Activated T-helper 2 cell treated with anti-CD3 and anti-CD28 coated beads, Interferon-gamma antibody, Interleukin-2, Interleukin-4, amounts not matched to agents 10 μg/mL and 5 μg/mL and 100 μg/mL, durations not matched to agents 14 hours and 24 hours and 36 hours (primary cell): ENCODE data around the gene UAP1L1. TPM values are rescaled to one million over a fixed set of nuclear protein-coding genes. Genes with fewer than 3 reads are reported as not detected.

Source experiments
- DNase-seq: peaks from one replicate; pipeline ENCODE4 v3.0.0; 2021; ENCODE audit warnings: low spot score
- H3K27ac Mint-ChIP-seq: one replicate; pipeline ENCODE4 v1.8.0; 2021; ENCODE audit warnings: mixed read lengths
- H3K27me3 Mint-ChIP-seq: one replicate; pipeline ENCODE4 v1.8.0; 2021; ENCODE audit warnings: low read depth, mixed read lengths
- H3K36me3 Mint-ChIP-seq: one replicate; pipeline ENCODE4 v1.8.0; 2021; ENCODE audit warnings: low read depth, mixed read lengths
- H3K4me1 Mint-ChIP-seq: one replicate; pipeline ENCODE4 v1.8.0; 2021; ENCODE audit warnings: low read depth, mixed read lengths
- H3K4me3 Mint-ChIP-seq: one replicate; pipeline ENCODE4 v1.8.0; 2021; ENCODE audit warnings: low read depth, mild to moderate bottlenecking, moderate library complexity, mixed read lengths
- H3K9me3 Mint-ChIP-seq: one replicate; pipeline ENCODE4 v1.8.0; 2021; ENCODE audit warnings: mixed read lengths
- intact Hi-C: fragments of 100-400 bp; cut with micrococcal nuclease; formaldehyde crosslinking; loops from one replicate; pipeline ENCODE4 v1.15.1; 2023
- total RNA-seq: library from RNA; stranded (reverse); gene quantifications from 2 replicates; pipeline ENCODE4 v1.2.3, GENCODE V29; 2022

UAP1L1 gene
- total RNA-seq, 1 donor from 2014 or later, result 20.0 TPM

DNA sequence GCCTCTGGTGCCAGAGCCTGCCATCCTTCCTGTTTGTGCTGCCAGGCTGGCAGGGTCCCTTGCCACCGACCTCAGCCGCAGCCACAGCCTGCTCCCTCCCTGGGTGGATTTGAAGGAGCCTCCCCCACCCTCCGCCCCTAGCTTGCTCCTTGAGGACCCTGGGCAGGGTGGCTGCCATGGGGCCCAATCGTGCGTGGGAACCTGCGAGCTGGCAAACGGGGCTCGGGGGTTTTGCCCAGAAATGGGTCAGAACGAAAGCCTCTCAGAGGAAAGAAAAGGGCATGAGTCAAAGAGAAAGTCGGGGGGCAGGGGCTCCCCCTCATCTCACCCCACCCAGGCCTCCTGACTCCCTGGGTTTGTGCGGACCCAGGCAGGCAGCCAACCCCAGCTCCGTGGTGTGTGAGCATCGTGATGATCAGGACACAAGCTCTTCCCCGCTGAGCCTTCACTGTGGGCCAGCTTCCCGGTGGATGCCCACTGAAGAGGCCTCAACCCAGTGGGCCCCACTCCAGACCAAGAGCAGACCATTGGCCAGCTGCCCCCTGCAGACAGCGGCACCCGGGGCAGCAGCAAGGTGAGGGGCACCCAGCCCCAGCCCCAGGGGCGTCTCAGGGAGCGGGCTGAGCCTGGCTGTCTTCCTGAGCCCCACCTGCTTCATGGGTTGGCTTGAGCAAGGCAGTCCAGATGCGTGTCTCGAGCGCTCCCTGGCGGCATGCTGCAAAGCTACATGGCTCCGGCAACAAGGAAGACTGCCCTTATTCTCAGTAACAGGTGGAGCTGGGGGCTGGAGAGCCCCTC, 42.4 kb upstream of the UAP1L1 start:
- peaks cover 28% of the 10 kb centered on the region for H3K4me1 Mint-ChIP-seq
- peak; percentile 80 for DNase-seq
- peak overlapping the region; percentile 79 for H3K27ac Mint-ChIP-seq
- intact Hi-C loops, result loop anchor here (1.0 to 10.0 kb wide), 4 partner anchors 34 to 500 kb away; partner anchors contain the start of gene LCN12
- H3K36me3 Mint-ChIP-seq, result no peaks in the 10 kb centered on the region
- H3K4me3 Mint-ChIP-seq, result peak overlapping the region; percentile 65
- no peaks in the 10 kb centered on the region for H3K27me3 Mint-ChIP-seq
- no peaks in the 10 kb centered on the region for H3K9me3 Mint-ChIP-seq

DNA sequence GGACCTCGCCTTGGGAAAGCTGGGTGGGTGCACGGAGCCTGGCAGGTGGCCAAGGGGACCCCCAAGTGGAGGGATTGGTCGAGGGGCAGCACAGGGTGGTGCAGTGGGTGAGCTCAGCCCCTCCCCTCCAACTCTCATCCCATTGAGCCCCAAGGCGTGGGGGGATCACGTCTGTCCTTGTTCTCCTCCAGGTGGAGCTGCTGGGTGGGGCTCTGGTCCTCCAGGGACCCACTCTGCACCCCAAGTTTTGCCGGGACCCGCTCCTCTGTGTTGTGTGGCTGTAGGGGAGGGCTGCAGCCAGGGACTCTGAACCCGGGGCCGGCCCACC, 41.8 kb upstream of the UAP1L1 start:
- Mint-ChIP-seq H3K27ac (peak overlapping the region; percentile 79), H3K9me3 (no peaks in the 10 kb centered on the region), H3K4me3 (no peak overlapping the region), H3K36me3 (no peaks in the 10 kb centered on the region), H3K4me1 (peaks cover 24% of the 10 kb centered on the region), H3K27me3 (no peaks in the 10 kb centered on the region)
- intact Hi-C loops, result loop anchor here (1.0 to 10.0 kb wide), 4 partner anchors 35 to 501 kb away; partner anchors contain the start of gene LCN12
- DNase-seq, result no peak

DNA sequence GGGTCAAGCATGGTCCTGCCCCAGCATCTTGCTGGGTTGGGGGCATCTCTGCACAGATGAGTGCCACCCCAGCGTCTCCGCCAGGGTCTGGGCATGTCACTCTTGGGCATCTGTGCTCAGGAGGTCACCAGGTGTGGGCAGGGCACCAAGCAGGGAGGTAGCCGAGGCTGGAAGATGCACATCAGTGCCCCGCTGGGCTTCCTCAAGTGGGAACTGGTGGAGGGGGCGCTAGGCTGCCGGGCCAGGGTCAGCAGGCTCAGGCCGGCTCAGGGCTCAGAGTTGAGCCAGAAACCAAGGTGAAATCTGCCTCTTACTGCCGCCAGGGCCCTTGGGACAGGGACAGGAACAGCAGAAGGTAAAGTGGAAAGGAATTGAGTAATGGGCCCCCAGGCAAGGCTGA, 41.4 kb upstream of the UAP1L1 start:
- no peak for DNase-seq
- Mint-ChIP-seq H3K4me3 (no peak overlapping the region), H3K36me3 (no peaks in the 10 kb centered on the region), H3K27ac (no peak overlapping the region), H3K9me3 (no peaks in the 10 kb centered on the region), H3K27me3 (no peaks in the 10 kb centered on the region), H3K4me1 (peaks cover 20% of the 10 kb centered on the region)
- intact Hi-C loops, result loop anchor here (1.0 to 10.0 kb wide), 4 partner anchors 35 to 501 kb away; partner anchors contain the start of gene LCN12

DNA sequence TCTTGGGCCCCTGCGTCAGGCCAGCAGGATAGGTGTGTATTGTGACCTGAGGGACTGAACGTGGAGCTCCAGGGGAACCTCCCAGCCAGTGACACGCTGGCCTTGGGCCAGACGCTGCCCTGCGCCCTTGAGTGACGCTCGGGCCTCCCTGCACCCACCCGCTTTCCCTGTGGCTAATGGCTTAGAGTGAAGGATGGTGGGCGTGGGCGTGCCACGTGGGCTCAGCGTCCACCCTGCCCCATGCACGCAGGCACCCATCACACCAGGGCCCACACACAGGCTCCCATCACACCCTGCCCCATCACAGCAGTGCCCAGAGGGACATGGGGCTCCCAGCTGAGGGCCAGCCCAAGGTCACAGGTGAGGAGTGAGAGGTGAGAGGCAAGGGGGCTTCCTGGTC, 40.3 kb upstream of the UAP1L1 start:
- Mint-ChIP-seq H3K36me3 (no peaks in the 10 kb centered on the region), H3K4me3 (no peak overlapping the region)

DNA sequence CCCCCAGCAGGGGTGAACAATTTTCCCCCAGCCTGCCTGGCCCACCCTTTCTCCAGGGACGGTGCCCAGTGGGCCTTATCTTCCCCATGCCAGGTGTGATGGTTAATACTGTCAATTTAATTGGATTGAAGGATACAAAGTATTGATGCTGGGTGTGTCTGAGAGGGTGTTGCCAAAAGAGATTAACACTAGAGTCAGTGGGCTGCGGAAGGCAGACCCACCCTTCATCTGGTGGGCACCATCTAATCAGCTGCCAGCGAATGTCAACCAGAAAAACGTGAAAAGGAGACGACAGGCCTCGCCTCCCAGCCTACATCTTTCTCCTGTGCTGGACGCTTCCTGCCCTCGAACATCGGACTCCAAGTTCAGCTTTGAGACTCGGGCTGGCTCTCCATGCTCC, 39.8 kb upstream of the UAP1L1 start:
- DNase-seq, result no peak
- Mint-ChIP-seq H3K4me3 (no peak overlapping the region), H3K4me1 (peaks cover 15% of the 10 kb centered on the region), H3K27ac (no peak overlapping the region), H3K36me3 (no peaks in the 10 kb centered on the region), H3K27me3 (no peaks in the 10 kb centered on the region), H3K9me3 (no peaks in the 10 kb centered on the region)
- intact Hi-C loops, result loop anchor here (10.0 kb wide), 2 partner anchors 83 to 503 kb away; partner anchors contain the start of gene LCN12

More for the DNA sequence above, 40.3 kb upstream of the UAP1L1 start:
- Mint-ChIP-seq H3K27ac (no peak overlapping the region), H3K27me3 (no peaks in the 10 kb centered on the region), H3K4me1 (peaks cover 17% of the 10 kb centered on the region), H3K9me3 (no peaks in the 10 kb centered on the region)
- intact Hi-C loops, result loop anchor here (10.0 kb wide), 2 partner anchors 82 to 502 kb away; partner anchors contain the start of gene LCN12
- no peak for DNase-seq

DNA sequence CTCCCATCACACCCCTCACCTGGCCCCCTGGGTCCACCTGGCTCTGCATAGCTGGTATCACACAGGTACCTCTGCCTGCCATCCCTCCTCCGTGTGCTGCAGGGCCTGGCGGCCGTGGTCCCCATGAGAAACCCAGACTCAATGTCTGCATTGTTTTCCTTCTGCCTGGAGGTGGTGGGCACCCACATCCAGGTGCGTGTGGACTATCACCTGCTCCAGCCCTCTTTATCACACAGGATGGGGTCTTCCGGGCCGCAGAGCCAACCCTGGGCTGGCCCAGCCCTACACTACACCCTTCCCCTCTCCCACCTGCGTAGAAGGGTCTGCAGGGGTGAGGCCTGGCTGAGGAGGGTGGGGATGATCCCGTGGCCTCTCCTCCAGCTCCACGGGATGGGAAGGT, 38.4 kb upstream of the UAP1L1 start:
- H3K4me3 Mint-ChIP-seq, result no peak overlapping the region
- no peak for DNase-seq
- intact Hi-C loops, result loop anchor here (10.0 kb wide), 2 partner anchors 84 to 504 kb away; partner anchors contain the start of gene LCN12
- H3K4me1 Mint-ChIP-seq, result peaks cover 11% of the 10 kb centered on the region
- H3K27me3 Mint-ChIP-seq, result no peaks in the 10 kb centered on the region
- H3K27ac Mint-ChIP-seq, result no peak overlapping the region
- no peaks in the 10 kb centered on the region for H3K9me3 Mint-ChIP-seq
- H3K36me3 Mint-ChIP-seq, result no peaks in the 10 kb centered on the region

DNA sequence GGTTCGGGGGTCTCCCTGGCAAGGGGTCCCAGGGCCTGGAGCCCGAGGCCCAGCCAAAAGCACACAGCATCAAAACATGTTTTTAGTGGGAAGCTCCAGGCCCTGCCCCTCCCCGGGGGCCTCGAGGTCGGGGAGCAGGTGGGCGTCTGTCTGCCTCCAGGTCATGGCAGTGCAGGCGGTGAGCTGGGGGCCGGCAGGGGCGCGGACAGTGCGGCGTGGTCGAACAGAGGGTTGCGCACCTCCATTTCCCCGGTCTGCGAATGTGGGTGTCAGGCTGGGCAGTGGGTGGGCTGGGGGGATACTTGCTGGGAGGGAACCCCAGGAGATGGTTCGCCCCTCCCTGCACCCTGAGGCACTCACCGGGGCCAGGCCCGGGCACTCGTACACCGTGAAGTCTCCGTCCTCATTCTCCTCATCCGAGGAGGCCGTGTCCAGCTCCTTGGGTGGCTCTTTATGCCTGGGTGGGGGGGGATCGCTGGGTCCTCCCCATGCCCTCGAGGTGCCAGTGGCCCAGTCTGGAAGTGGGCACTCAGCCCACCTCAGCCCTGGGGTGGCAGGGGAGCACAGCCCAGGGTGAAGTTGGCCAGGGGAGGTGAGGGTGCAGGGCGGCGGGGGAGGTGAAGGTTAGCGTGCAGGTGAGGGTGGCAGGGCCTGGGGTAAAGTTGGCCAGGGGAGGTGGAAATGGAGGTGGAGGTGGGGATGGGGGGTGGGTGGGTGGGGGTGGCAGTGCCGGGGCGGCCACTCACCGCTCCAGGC, 37.5 kb upstream of the UAP1L1 start:
- intact Hi-C loops, result loop anchor here (10.0 kb wide), 2 partner anchors 85 to 505 kb away; partner anchors contain the start of gene LCN12
- H3K36me3 Mint-ChIP-seq, result no peaks in the 10 kb centered on the region
- peaks cover 2% of the 10 kb centered on the region for H3K27me3 Mint-ChIP-seq
- H3K27ac Mint-ChIP-seq, result no peak overlapping the region
- H3K4me3 Mint-ChIP-seq, result no peak overlapping the region
- peaks cover 7% of the 10 kb centered on the region for H3K4me1 Mint-ChIP-seq
- H3K9me3 Mint-ChIP-seq, result no peaks in the 10 kb centered on the region
- DNase-seq, result no peak

DNA sequence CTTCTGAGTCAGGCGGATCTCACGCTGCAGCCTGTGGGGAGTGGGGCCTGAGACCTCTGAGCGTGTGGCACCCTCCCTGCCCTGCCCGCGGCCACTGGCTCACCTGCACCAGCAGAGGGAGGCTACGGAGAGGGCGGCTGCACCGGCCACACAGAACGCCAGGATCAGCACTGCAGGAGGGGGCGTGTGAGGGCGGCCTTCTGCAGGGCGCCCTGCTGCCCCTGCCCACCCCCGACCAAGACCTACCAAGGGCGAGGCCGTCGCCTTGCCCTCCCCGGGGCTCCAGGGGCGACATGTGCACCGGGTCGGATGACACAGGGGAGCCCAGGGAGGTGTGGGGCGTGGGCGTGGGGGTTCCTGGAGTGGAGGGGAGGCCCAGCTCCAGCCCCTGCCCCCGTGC, 36.7 kb upstream of the UAP1L1 start:
- Mint-ChIP-seq H3K27ac (no peak overlapping the region), H3K4me1 (peaks cover 4% of the 10 kb centered on the region)

DNA sequence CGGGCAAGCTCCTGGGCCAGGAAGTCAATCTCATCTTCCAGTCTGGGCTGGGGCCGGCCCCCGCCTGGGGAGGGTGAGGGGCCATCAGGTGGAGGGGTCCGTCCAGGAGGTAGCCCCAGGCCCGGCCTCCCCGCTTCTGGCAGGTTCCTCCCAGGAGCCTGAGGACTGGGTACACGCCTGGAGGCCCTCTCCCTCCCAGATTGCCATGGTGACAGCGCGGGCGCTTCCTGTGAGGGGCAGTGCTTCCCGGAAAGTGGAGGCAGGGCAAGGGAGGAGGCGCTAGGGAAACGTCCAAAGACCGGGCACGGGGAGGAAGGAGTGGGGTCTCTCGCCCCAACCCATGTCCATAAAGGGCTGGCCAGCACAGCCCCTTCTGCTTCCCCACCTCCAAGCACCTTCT, 36.2 kb upstream of the UAP1L1 start:
- Mint-ChIP-seq H3K36me3 (no peaks in the 10 kb centered on the region), H3K4me1 (peaks cover 4% of the 10 kb centered on the region), H3K27me3 (peaks cover 6% of the 10 kb centered on the region), H3K9me3 (no peaks in the 10 kb centered on the region), H3K4me3 (no peak overlapping the region), H3K27ac (no peak overlapping the region)
- no peak for DNase-seq
- intact Hi-C loops, result no loop called here

More for the DNA sequence above, 36.7 kb upstream of the UAP1L1 start:
- no peak for DNase-seq
- Mint-ChIP-seq H3K36me3 (no peaks in the 10 kb centered on the region), H3K27me3 (peaks cover 6% of the 10 kb centered on the region), H3K4me3 (no peak overlapping the region), H3K9me3 (no peaks in the 10 kb centered on the region)
- intact Hi-C loops, result no loop called here

DNA sequence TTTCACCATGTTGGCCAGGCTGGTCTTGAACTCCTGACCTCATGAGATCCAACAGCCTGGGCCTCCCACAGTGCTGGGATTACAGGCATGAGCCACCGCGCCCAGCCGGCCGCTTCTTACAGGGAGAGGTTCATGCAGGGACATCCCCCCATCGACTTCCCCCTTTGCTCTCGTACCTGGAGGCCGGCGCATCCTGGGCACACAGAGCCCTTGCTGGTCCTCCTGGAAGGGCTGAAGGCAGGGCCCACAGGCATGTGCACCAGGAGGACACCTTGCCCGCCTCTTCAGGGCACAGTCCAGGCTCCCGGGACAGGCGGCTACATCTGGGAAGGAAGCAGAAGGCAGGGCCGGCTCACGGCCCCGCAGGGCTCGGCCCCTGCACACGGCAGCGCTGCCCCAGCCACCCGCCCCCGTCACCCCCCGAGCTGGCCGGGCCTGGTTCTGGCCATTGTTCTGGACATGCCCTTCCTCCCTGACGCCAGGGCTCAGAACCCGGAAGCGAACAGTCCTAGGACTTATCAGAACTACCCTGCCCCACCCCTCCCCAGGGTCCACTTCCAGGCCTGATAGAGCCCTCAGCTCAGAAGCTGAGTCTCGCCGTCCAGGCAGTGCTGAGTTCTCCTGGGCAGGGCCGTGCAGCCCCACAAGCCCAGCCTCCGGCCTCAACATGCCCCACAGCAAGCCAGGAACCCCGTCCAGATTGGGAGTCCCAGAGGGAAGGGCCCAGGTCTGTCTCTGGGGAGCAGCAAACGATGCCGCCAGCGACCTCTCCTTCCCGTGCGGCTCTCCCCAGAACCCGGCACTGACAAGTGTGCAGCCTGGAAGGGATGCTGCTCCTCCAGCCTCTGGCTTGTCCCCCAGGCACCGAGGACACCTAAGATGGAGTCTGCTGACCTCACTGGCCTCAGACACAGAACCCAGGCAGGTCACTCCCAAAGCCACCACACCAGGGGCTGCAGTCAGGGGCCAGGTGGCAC, 34.3 kb upstream of the UAP1L1 start:
- H3K27ac Mint-ChIP-seq, result no peak overlapping the region
- H3K36me3 Mint-ChIP-seq, result no peaks in the 10 kb centered on the region
- DNase-seq, result no peak
- H3K4me1 Mint-ChIP-seq, result peaks cover 4% of the 10 kb centered on the region
- intact Hi-C loops, result no loop called here
- H3K27me3 Mint-ChIP-seq, result peaks cover 18% of the 10 kb centered on the region
- H3K9me3 Mint-ChIP-seq, result no peaks in the 10 kb centered on the region
- H3K4me3 Mint-ChIP-seq, result no peak overlapping the region

DNA sequence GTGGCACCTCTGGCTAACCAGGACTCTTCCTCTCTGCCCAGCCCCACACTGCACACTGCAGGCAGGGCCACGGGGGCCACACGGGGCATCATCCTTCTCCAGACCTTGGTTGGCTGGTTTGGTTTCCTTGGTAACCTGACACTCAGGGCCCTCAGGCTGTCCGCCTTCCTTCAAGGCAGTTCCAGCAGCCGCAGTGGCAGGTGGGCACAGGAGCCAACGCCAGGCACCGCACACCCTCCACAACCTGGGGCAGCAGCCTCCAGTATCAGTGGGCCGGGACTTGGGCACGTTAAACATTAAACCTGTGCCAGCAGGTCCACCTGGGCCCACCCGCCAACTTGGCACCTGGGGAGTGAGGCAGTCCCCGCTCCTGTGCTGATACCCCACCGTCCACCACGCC, 33.3 kb upstream of the UAP1L1 start:
- no peak overlapping the region for H3K4me3 Mint-ChIP-seq
- intact Hi-C loops, result no loop called here
- H3K27ac Mint-ChIP-seq, result no peak overlapping the region
- H3K27me3 Mint-ChIP-seq, result peaks cover 23% of the 10 kb centered on the region
- no peak for DNase-seq
- H3K4me1 Mint-ChIP-seq, result peaks cover 4% of the 10 kb centered on the region
- no peaks in the 10 kb centered on the region for H3K36me3 Mint-ChIP-seq
- no peaks in the 10 kb centered on the region for H3K9me3 Mint-ChIP-seq
